ENCODE results near the gene NEO1. TPM values are rescaled to one million over a fixed set of nuclear protein-coding genes. Genes with fewer than 3 reads are reported as not detected.

The NEO1 gene
- total RNA-seq, 4 donors from 2014 or later: 15.5 to 73.4 (median 24.0) TPM

GRCh38 chr15:73232776-73233175, 180.5 kb downstream of the NEO1 start:
- ATAC-seq (ENCODE audit: low FRiP score) (no peak), DNase-seq (ENCODE audit: low spot score) (no peak)
- no peak for TF ChIP-seq CTCF (IDR thresholded peaks at IDR 0.05)

GRCh38 chr15:73233623-73234022, 181.4 kb downstream of the NEO1 start:
- no peak for ATAC-seq (ENCODE audit: low FRiP score)
- DNase-seq (ENCODE audit: low spot score): no peak
- no peak for TF ChIP-seq CTCF (IDR thresholded peaks at IDR 0.05)

- DNase-seq (ENCODE audit: low spot score) (no peak), ATAC-seq (ENCODE audit: low FRiP score) (no peak)
- no peak for TF ChIP-seq CTCF (IDR thresholded peaks at IDR 0.05)
Measured at GRCh38 chr15:73237910-73238309, 185.6 kb downstream of the NEO1 start.

GRCh38 chr15:73239564-73240215, 187.4 kb downstream of the NEO1 start:
- no peak for TF ChIP-seq CTCF (IDR thresholded peaks at IDR 0.05)
- ATAC-seq (ENCODE audit: low FRiP score) (no peak), DNase-seq (ENCODE audit: low spot score) (no peak)

GRCh38 chr15:73240866-73241499, 188.7 kb downstream of the NEO1 start:
- DNase-seq (ENCODE audit: low spot score): peak; percentile 86
- no peak for ATAC-seq (ENCODE audit: low FRiP score)

GRCh38 chr15:73244333-73244732, 192.1 kb downstream of the NEO1 start:
- no peak for TF ChIP-seq CTCF (IDR thresholded peaks at IDR 0.05)
- DNase-seq (ENCODE audit: low spot score) (no peak), ATAC-seq (ENCODE audit: low FRiP score) (no peak)

More at GRCh38 chr15:73240866-73241499, 188.7 kb downstream of the NEO1 start:
- peak in 1 of 3 donors; percentile 59 for TF ChIP-seq CTCF (IDR thresholded peaks at IDR 0.05)

GRCh38 chr15:73246439-73246838, 194.2 kb downstream of the NEO1 start:
- no peak for ATAC-seq (ENCODE audit: low FRiP score)
- DNase-seq (ENCODE audit: low spot score): no peak
- TF ChIP-seq CTCF (IDR thresholded peaks at IDR 0.05): no peak
